ENCODE measurements around the gene HIF3A. TPM values are rescaled to one million over a fixed set of nuclear protein-coding genes. Genes with fewer than 3 reads are reported as not detected.

HIF3A gene
- total and polyA plus RNA-seq, 2 donors: 0.66 to 13.1 TPM

- peaks cover 37 to 51% of the 10 kb centered on the region in 2 donors for H3K36me3 ChIP-seq (ENCODE audit: control insufficient read depth in 2 of 2, insufficient read depth in 2 of 2, low read length in 1 of 2)
Measured at GRCh38 chr19:46357846-46358583, 61.2 kb downstream of the HIF3A start.

GRCh38 chr19:46361915-46362314, 65.1 kb downstream of the HIF3A start:
- 2% methylated on average over 2 of the region's 2 CpGs for WGBS
- Histone ChIP-seq H3K4me1 (ENCODE audit: control insufficient read depth in 2 of 2, insufficient read depth in 2 of 2, low read length in 2 of 2) (peaks cover 0 to 6% of the 10 kb centered on the region in 2 donors), H3K27ac (ENCODE audit: low read depth in 1 of 2, low read length in 1 of 2) (no peak overlapping the region), H3K27me3 (ENCODE audit: control insufficient read depth in 2 of 2, insufficient read depth in 1 of 2, low read length in 1 of 2) (no peaks in the 10 kb centered on the region), H3K36me3 (ENCODE audit: control insufficient read depth in 2 of 2, insufficient read depth in 2 of 2, low read length in 1 of 2) (peaks cover 20 to 47% of the 10 kb centered on the region in 2 donors), H3K4me3 (ENCODE audit: low read length in 2 of 2) (no peak overlapping the region), H3K9me3 (ENCODE audit: control insufficient read depth in 2 of 2, insufficient read depth in 1 of 2, low read length in 1 of 2) (no peaks in the 10 kb centered on the region)
- peak in 8 of 9 donors; percentile 29 to 80 (median 48) for DNase-seq (ENCODE audit: low read depth in 6 of 9, low spot score in 9 of 9)

More at GRCh38 chr19:46357846-46358583, 61.2 kb downstream of the HIF3A start:
- H3K4me3 ChIP-seq (ENCODE audit: low read length in 2 of 2): no peak overlapping the region
- 98% methylated on average over 7 of the region's 7 CpGs for WGBS
- peaks cover 0 to 6% of the 10 kb centered on the region in 2 donors for H3K4me1 ChIP-seq (ENCODE audit: control insufficient read depth in 2 of 2, insufficient read depth in 2 of 2, low read length in 2 of 2)
- no peaks in the 10 kb centered on the region for H3K9me3 ChIP-seq (ENCODE audit: control insufficient read depth in 2 of 2, insufficient read depth in 1 of 2, low read length in 1 of 2)
- no peak overlapping the region for H3K27ac ChIP-seq (ENCODE audit: low read depth in 1 of 2, low read length in 1 of 2)
- DNase-seq (ENCODE audit: low read depth in 6 of 9, low spot score in 9 of 9): no peak
- no peaks in the 10 kb centered on the region for H3K27me3 ChIP-seq (ENCODE audit: control insufficient read depth in 2 of 2, insufficient read depth in 1 of 2, low read length in 1 of 2)

DNA sequence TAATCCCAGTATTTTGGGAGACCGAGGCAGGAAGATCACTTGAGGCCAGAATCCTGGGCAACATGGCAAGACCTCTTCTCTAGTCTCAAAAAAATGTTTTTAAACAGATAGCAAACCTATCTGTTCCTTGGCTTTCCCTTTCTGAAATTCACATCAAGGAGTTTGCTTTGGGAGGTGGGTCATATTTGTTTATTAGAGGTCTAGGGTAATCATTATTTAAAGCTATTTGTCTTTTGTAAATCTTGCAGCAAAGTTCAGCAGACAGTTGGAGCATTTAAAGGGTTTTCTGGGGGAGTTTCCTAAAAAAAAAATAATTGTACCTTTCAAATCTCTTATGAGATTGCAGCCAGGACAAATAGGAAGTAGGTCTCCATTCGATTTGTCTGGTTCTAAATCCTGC, 67.5 kb downstream of the HIF3A start:
- no peaks in the 10 kb centered on the region for H3K27me3 ChIP-seq (ENCODE audit: control insufficient read depth in 2 of 2, insufficient read depth in 1 of 2, low read length in 1 of 2)
- 97% methylated on average over 2 of the region's 2 CpGs for WGBS
- no peaks in the 10 kb centered on the region for H3K9me3 ChIP-seq (ENCODE audit: control insufficient read depth in 2 of 2, insufficient read depth in 1 of 2, low read length in 1 of 2)
- DNase-seq (ENCODE audit: low read depth in 6 of 9, low spot score in 9 of 9): no peak
- no peak overlapping the region for H3K4me3 ChIP-seq (ENCODE audit: low read length in 2 of 2)
- H3K36me3 ChIP-seq (ENCODE audit: control insufficient read depth in 2 of 2, insufficient read depth in 2 of 2, low read length in 1 of 2): peaks cover 32 to 51% of the 10 kb centered on the region in 2 donors
- H3K27ac ChIP-seq (ENCODE audit: low read depth in 1 of 2, low read length in 1 of 2): no peak overlapping the region
- peaks cover 0 to 6% of the 10 kb centered on the region in 2 donors for H3K4me1 ChIP-seq (ENCODE audit: control insufficient read depth in 2 of 2, insufficient read depth in 2 of 2, low read length in 2 of 2)

GRCh38 chr19:46365561-46365960, 68.7 kb downstream of the HIF3A start:
- no peak overlapping the region for H3K27ac ChIP-seq (ENCODE audit: low read depth in 1 of 2, low read length in 1 of 2)
- no peak overlapping the region for H3K4me3 ChIP-seq (ENCODE audit: low read length in 2 of 2)
- H3K27me3 ChIP-seq (ENCODE audit: control insufficient read depth in 2 of 2, insufficient read depth in 1 of 2, low read length in 1 of 2): no peaks in the 10 kb centered on the region
- H3K9me3 ChIP-seq (ENCODE audit: control insufficient read depth in 2 of 2, insufficient read depth in 1 of 2, low read length in 1 of 2): no peaks in the 10 kb centered on the region
- 96% methylated on average over 4 of the region's 4 CpGs for WGBS
- no peak for DNase-seq (ENCODE audit: low read depth in 6 of 9, low spot score in 9 of 9)
- H3K4me1 ChIP-seq (ENCODE audit: control insufficient read depth in 2 of 2, insufficient read depth in 2 of 2, low read length in 2 of 2): peaks cover 0 to 3% of the 10 kb centered on the region in 2 donors
- H3K36me3 ChIP-seq (ENCODE audit: control insufficient read depth in 2 of 2, insufficient read depth in 2 of 2, low read length in 1 of 2): peaks cover 35 to 50% of the 10 kb centered on the region in 2 donors

DNA sequence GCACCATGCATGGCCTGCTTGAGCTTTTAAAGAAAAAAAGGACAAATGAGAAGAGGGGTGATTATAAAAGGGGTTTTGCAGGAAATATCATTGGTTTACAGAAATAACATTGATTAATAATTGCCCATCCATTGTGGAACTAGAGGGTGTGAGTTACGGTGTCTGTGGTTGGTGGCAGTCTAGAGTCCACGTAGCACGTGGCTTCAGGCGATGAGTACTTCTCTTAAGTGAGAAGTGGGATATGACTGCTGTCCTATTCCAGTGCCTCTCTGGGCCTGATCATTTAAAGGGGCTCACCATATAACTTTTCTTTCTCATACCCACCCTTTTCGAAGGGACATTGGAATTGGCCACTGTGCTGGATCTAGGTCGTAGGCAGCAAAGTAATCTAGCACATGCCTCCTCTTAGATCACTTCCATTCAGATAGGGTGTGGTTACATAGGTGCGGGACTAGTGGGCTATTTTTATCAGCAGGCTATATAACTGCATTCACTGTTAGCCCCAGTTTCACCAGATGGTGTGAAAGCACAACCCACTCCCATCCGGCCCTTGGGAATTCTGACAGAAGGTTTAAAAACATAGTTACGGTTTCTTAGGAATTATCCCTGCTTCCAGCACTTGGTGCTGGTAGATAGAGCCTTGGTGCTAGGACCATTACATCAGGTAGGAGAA, 69.9 kb downstream of the HIF3A start:
- Histone ChIP-seq H3K4me1 (ENCODE audit: control insufficient read depth in 2 of 2, insufficient read depth in 2 of 2, low read length in 2 of 2) (peaks cover under 1 to 9% of the 10 kb centered on the region in 2 donors), H3K27me3 (ENCODE audit: control insufficient read depth in 2 of 2, insufficient read depth in 1 of 2, low read length in 1 of 2) (no peaks in the 10 kb centered on the region), H3K36me3 (ENCODE audit: control insufficient read depth in 2 of 2, insufficient read depth in 2 of 2, low read length in 1 of 2) (peaks cover 41 to 53% of the 10 kb centered on the region in 2 donors), H3K4me3 (ENCODE audit: low read length in 2 of 2) (no peak overlapping the region), H3K9me3 (ENCODE audit: control insufficient read depth in 2 of 2, insufficient read depth in 1 of 2, low read length in 1 of 2) (no peaks in the 10 kb centered on the region), H3K27ac (ENCODE audit: low read depth in 1 of 2, low read length in 1 of 2) (no peak overlapping the region)
- 98% methylated on average over 9 of the region's 9 CpGs for WGBS
- DNase-seq (ENCODE audit: low read depth in 6 of 9, low spot score in 9 of 9): no peak

DNA sequence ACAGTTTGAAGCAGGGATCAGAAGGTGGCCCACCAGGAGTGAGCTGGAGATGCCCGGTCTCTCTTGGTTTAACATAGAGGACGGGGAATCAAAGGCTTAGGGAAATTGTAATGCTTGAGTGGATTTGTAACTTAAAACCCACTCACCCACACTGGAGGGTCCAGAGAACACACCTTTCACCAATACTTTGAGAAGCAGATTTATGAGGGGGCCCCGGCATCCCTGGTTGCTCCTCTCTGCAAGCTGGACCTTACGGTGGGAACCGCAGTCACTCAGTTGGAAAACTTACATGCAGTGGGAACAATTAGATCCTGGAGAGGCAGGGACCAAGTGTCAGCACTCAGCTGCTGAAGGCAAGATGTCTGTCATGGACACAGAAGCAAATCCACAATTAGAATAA, 70.6 kb downstream of the HIF3A start:
- DNase-seq (ENCODE audit: low read depth in 6 of 9, low spot score in 9 of 9): no peak
- WGBS: 97% methylated on average over 5 of the region's 5 CpGs
- no peaks in the 10 kb centered on the region for H3K9me3 ChIP-seq (ENCODE audit: control insufficient read depth in 2 of 2, insufficient read depth in 1 of 2, low read length in 1 of 2)
- H3K27me3 ChIP-seq (ENCODE audit: control insufficient read depth in 2 of 2, insufficient read depth in 1 of 2, low read length in 1 of 2): no peaks in the 10 kb centered on the region
- no peak overlapping the region for H3K27ac ChIP-seq (ENCODE audit: low read depth in 1 of 2, low read length in 1 of 2)
- H3K36me3 ChIP-seq (ENCODE audit: control insufficient read depth in 2 of 2, insufficient read depth in 2 of 2, low read length in 1 of 2): peaks cover 46 to 53% of the 10 kb centered on the region in 2 donors
- H3K4me1 ChIP-seq (ENCODE audit: control insufficient read depth in 2 of 2, insufficient read depth in 2 of 2, low read length in 2 of 2): peaks cover 2 to 12% of the 10 kb centered on the region in 2 donors
- no peak overlapping the region for H3K4me3 ChIP-seq (ENCODE audit: low read length in 2 of 2)

- WGBS: over 99% methylated on average over 7 of the region's 7 CpGs
- no peak for DNase-seq (ENCODE audit: low read depth in 6 of 9, low spot score in 9 of 9)
Measured at GRCh38 chr19:46368116-46368515, 71.3 kb downstream of the HIF3A start.

DNA sequence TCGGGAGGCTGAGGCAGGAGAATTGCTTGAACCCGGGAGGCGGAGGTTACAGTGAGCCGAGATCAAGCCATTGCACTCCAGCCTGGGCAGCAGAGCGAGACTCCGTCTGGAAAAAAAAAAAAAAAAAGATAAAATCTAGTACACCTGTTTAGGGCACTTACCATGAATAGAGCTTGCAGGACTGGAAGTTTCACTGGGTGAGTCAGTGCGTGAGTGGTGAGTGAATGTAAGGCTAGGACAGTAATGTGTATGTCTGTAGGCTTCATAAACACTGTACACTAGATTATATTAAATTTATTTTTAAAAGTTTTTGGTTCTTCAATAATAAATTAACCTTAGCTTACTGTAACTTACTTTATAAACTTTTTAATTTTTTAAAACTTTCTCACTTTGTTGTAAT, 73.0 kb downstream of the HIF3A start:
- peaks cover 41 to 47% of the 10 kb centered on the region in 2 donors for H3K36me3 ChIP-seq (ENCODE audit: control insufficient read depth in 2 of 2, insufficient read depth in 2 of 2, low read length in 1 of 2)
- 92% methylated on average over 7 of the region's 7 CpGs for WGBS

More at GRCh38 chr19:46368116-46368515, 71.3 kb downstream of the HIF3A start:
- Histone ChIP-seq H3K27ac (ENCODE audit: low read depth in 1 of 2, low read length in 1 of 2) (no peak overlapping the region), H3K27me3 (ENCODE audit: control insufficient read depth in 2 of 2, insufficient read depth in 1 of 2, low read length in 1 of 2) (no peaks in the 10 kb centered on the region), H3K4me1 (ENCODE audit: control insufficient read depth in 2 of 2, insufficient read depth in 2 of 2, low read length in 2 of 2) (peaks cover 2 to 12% of the 10 kb centered on the region in 2 donors), H3K9me3 (ENCODE audit: control insufficient read depth in 2 of 2, insufficient read depth in 1 of 2, low read length in 1 of 2) (no peaks in the 10 kb centered on the region), H3K4me3 (ENCODE audit: low read length in 2 of 2) (no peak overlapping the region), H3K36me3 (ENCODE audit: control insufficient read depth in 2 of 2, insufficient read depth in 2 of 2, low read length in 1 of 2) (peaks cover 46 to 56% of the 10 kb centered on the region in 2 donors)

GRCh38 chr19:46371371-46371901, 74.6 kb downstream of the HIF3A start:
- Histone ChIP-seq H3K27ac (ENCODE audit: low read depth in 1 of 2, low read length in 1 of 2) (peak overlapping the region in 1 of 2 donors; percentile 47), H3K4me3 (ENCODE audit: low read length in 2 of 2) (no peak overlapping the region), H3K36me3 (ENCODE audit: control insufficient read depth in 2 of 2, insufficient read depth in 2 of 2, low read length in 1 of 2) (peaks cover 39 to 52% of the 10 kb centered on the region in 2 donors), H3K4me1 (ENCODE audit: control insufficient read depth in 2 of 2, insufficient read depth in 2 of 2, low read length in 2 of 2) (peaks cover 2 to 18% of the 10 kb centered on the region in 2 donors), H3K9me3 (ENCODE audit: control insufficient read depth in 2 of 2, insufficient read depth in 1 of 2, low read length in 1 of 2) (no peaks in the 10 kb centered on the region), H3K27me3 (ENCODE audit: control insufficient read depth in 2 of 2, insufficient read depth in 1 of 2, low read length in 1 of 2) (no peaks in the 10 kb centered on the region)
- 73% methylated on average over 10 of the region's 10 CpGs for WGBS
- DNase-seq (ENCODE audit: low read depth in 6 of 9, low spot score in 9 of 9): peak in 2 of 9 donors; percentile 26 to 52

More for the DNA sequence above, 73.0 kb downstream of the HIF3A start:
- no peaks in the 10 kb centered on the region for H3K27me3 ChIP-seq (ENCODE audit: control insufficient read depth in 2 of 2, insufficient read depth in 1 of 2, low read length in 1 of 2)
- H3K9me3 ChIP-seq (ENCODE audit: control insufficient read depth in 2 of 2, insufficient read depth in 1 of 2, low read length in 1 of 2): no peaks in the 10 kb centered on the region
- no peak overlapping the region for H3K4me3 ChIP-seq (ENCODE audit: low read length in 2 of 2)
- H3K27ac ChIP-seq (ENCODE audit: low read depth in 1 of 2, low read length in 1 of 2): no peak overlapping the region
- peaks cover 2 to 18% of the 10 kb centered on the region in 2 donors for H3K4me1 ChIP-seq (ENCODE audit: control insufficient read depth in 2 of 2, insufficient read depth in 2 of 2, low read length in 2 of 2)
- DNase-seq (ENCODE audit: low read depth in 6 of 9, low spot score in 9 of 9): no peak
